SK-N-MC (cell line): ENCODE results near the gene DPYD.

Source experiments
- EZH2 ChIP-seq: fragments of 200-600 bp; sonication (generic); IDR thresholded peaks from one replicate; pipeline ENCODE4 v1.6.1; 2017; ENCODE audit warnings: antibody characterized with exemption
- POLR2AphosphoS5 ChIP-seq: IDR thresholded peaks from 2 replicates; pipeline ENCODE4 v1.6.1; 2012; ENCODE audit warnings: mild to moderate bottlenecking, low read depth, low read length, borderline replicate concordance

GRCh38 chr1:97338347-97338746 is 582.5 kb downstream of the DPYD start:
- no peak for TF ChIP-seq POLR2AphosphoS5
- TF ChIP-seq EZH2: no peak
